Small intestine (tissue), 7 donors: ENCODE results near the gene SYT8. TPM values are rescaled to one million over a fixed set of nuclear protein-coding genes. Genes with fewer than 3 reads are reported as not detected.
"Not testable (repeated sequence)": the region's sequence is repeated elsewhere in the genome, so short reads cannot be mapped to it uniquely, and the experiment has no call there.

Experiments
- DNase-seq, 2 donors: peaks; one replicate each; pipeline versions ENCODE4 v3.0.0 to v3.0.0-alpha.2; 2013
- FAIRE-seq: peaks from 2 replicates; lab custom pipeline; 2012; peaks lifted over from hg19 to GRCh38; lab: Jason Lieb, UNC
- H3K27ac ChIP-seq, 3 donors: one replicate each; pipeline ENCODE4 v1.5.1; 2013; ENCODE audit warnings: low read length in 2 of 3, mild to moderate bottlenecking in 2 of 3, control low read depth in 1 of 3, inconsistent platforms in 1 of 3, low read depth in 1 of 3, moderate library complexity in 1 of 3
- H3K27me3 ChIP-seq, 3 donors: one replicate each; pipeline ENCODE4 v1.6.1; 2013; ENCODE audit warnings: low read length in 3 of 3, inconsistent platforms in 1 of 3; ENCODE audit not compliant: control insufficient read depth in 3 of 3, insufficient read depth in 3 of 3
- H3K36me3 ChIP-seq, 3 donors: one replicate each; pipeline ENCODE4 v1.6.1; 2013; ENCODE audit warnings: low read length in 3 of 3, inconsistent platforms in 1 of 3, low read depth in 1 of 3, mild to moderate bottlenecking in 1 of 3, moderate library complexity in 1 of 3; ENCODE audit not compliant: control insufficient read depth in 3 of 3, insufficient read depth in 2 of 3
- H3K4me1 ChIP-seq, 3 donors: one replicate each; pipeline ENCODE4 v1.6.1; 2013; ENCODE audit warnings: low read length in 2 of 3, inconsistent platforms in 1 of 3, low read depth in 1 of 3, mild to moderate bottlenecking in 1 of 3, moderate library complexity in 1 of 3; ENCODE audit not compliant: control insufficient read depth in 3 of 3, insufficient read depth in 2 of 3
- H3K4me3 ChIP-seq, 3 donors: one replicate each; pipeline ENCODE4 v1.5.1; 2013; ENCODE audit warnings: low read length in 3 of 3, control low read depth in 1 of 3, inconsistent platforms in 1 of 3, low read depth in 1 of 3, mild to moderate bottlenecking in 1 of 3, moderate library complexity in 1 of 3
- H3K9me3 ChIP-seq, 2 donors: one replicate each; pipeline ENCODE4 v1.6.1; 2013; ENCODE audit warnings: low read depth in 1 of 2, low read length in 1 of 2; ENCODE audit not compliant: control insufficient read depth in 2 of 2, insufficient read depth in 1 of 2
- WGBS, 3 donors: extraction: QIAGEN DNeasy Blood & Tissue Kit; methylation state at CpG; one replicate each; pipeline ENCODE4 v1.1.7; 2013; 5-methylcytosine and 5-hydroxymethylcytosine counted together
- polyA plus RNA-seq, 4 donors: library from polyadenylated mRNA; stranded (reverse) in 3 of 4; unstranded in 1 of 4; fragments of 200-250 nt in 3 of 4; fragments of 120-200 nt in 1 of 4; gene quantifications; one replicate each; pipeline versions ENCODE4 v1.2.1 to v1.2.3, GENCODE V29; 2013
- donor health status: healthy with polysubstance abuse.
- donor health status: control.
- donor health status: control.
- donor health status: Bipolar disorder and iron deficiency.
- donor health status: healthy.

SYT8 gene
- polyA plus RNA-seq, 4 donors = 3.1 to 46.5 (median 24.2) TPM

- H3K36me3 ChIP-seq = no peaks in the 10 kb centered on the region
- no peak for DNase-seq
- FAIRE-seq = no peak
Observed at GRCh38 chr11:1797391-1798125, 37.2 kb upstream of the SYT8 start.

DNA sequence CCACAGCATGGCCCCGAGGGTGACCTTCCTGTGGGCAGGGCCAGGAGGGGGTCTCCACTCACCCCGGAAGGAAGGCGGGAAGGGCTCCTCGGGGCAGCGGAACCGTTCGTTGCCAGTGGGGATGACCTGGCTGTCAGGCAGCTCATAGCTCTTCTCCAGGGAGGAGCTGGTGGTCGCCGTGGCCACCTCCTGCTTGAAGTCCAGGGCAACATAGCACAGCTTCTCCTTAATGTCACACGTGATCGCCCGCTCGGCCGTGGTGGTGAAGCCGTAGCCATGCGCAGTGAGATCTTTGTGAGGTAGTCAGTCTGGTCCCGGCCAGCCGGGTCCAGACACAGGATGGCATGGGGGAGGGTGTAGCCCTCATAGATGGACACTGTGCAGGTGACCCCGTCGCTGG, 31.5 kb upstream of the SYT8 start:
- DNase-seq (no peak), FAIRE-seq (no peak)
- 93 to 97% (median 94%) methylated on average over 20 of the region's 20 CpGs for WGBS, 3 donors

More at GRCh38 chr11:1797391-1798125, 37.2 kb upstream of the SYT8 start:
- H3K4me1 ChIP-seq = no peaks in the 10 kb centered on the region
- no peak overlapping the region for H3K27ac ChIP-seq
- 81 to 89% (median 86%) methylated on average over 14 of the region's 14 CpGs for WGBS, 3 donors
- H3K9me3 ChIP-seq = no peaks in the 10 kb centered on the region
- no peaks in the 10 kb centered on the region for H3K27me3 ChIP-seq
- no peak overlapping the region for H3K4me3 ChIP-seq

DNA sequence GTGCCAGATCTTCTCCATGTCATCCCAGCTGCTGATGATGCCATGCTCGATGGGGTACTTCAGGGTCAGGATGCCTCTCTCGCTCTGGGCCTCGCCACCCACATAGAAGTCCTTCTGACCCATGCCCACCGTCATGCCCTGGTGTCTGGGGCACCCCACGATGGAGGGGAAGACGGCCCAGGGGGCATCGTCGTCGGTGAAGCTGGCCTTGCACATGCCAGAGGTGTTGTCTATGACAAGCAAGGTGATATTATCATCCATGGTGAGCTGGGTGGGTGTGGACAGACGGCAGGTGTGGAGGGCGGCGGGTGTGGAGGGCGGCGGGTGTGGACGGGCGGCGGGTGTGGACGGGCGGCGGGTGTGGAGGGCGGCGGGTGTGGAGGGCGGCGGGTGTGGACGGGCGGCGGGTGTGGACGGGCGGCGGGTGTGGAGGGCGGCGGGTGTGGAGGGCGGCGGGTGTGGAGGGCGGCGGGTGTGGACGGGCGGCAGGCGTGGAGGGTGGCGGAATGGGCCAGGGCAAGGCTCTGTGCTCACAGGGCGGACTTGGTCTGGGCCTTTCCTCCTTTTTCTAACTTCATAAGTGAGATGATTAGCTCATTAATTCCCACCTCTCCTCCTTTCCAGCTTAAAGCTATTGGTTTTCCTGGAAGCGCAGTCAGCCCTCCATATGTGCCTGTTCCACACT, 30.8 kb upstream of the SYT8 start:
- FAIRE-seq = not testable (repeated sequence)

More for the DNA sequence above, 31.5 kb upstream of the SYT8 start:
- H3K27me3 ChIP-seq = peaks cover 0 to 2% (median 0%) of the 10 kb centered on the region in 3 donors
- no peaks in the 10 kb centered on the region for H3K9me3 ChIP-seq
- H3K36me3 ChIP-seq = no peaks in the 10 kb centered on the region
- H3K4me3 ChIP-seq = no peak overlapping the region
- H3K27ac ChIP-seq = no peak overlapping the region
- peaks cover 0 to 7% (median 0%) of the 10 kb centered on the region in 3 donors for H3K4me1 ChIP-seq

GRCh38 chr11:1805525-1805924, 29.3 kb upstream of the SYT8 start:
- FAIRE-seq = no peak
- Histone ChIP-seq H3K9me3 (peaks cover 0 to 4% of the 10 kb centered on the region in 2 donors), H3K4me1 (peaks cover 0 to 7% (median 0%) of the 10 kb centered on the region in 3 donors), H3K27ac (no peak overlapping the region), H3K27me3 (peaks cover 0 to 4% (median 0%) of the 10 kb centered on the region in 3 donors), H3K4me3 (no peak overlapping the region), H3K36me3 (no peaks in the 10 kb centered on the region)
- no peak for DNase-seq
- 77 to 89% (median 80%) methylated on average over 15 of the region's 15 CpGs for WGBS, 3 donors

More for the DNA sequence above, 30.8 kb upstream of the SYT8 start:
- not testable (repeated sequence) for H3K9me3 ChIP-seq, H3K27me3 ChIP-seq, H3K27ac ChIP-seq, H3K4me1 ChIP-seq, DNase-seq, H3K36me3 ChIP-seq, H3K4me3 ChIP-seq
- 61 to 90% (median 67%) methylated on average over 15 to 39 of the region's 42 CpGs for WGBS, 3 donors

GRCh38 chr11:1807264-1807995, 27.4 kb upstream of the SYT8 start:
- Histone ChIP-seq H3K4me3 (no peak overlapping the region), H3K27me3 (peaks cover 0 to 4% (median 0%) of the 10 kb centered on the region in 3 donors), H3K9me3 (peaks cover 0 to 9% of the 10 kb centered on the region in 2 donors), H3K4me1 (peaks cover 0 to 7% (median 0%) of the 10 kb centered on the region in 3 donors), H3K36me3 (no peaks in the 10 kb centered on the region), H3K27ac (no peak overlapping the region)
- FAIRE-seq = no peak
- WGBS, 3 donors = 15 to 54% (median 28%) methylated on average over 14 of the region's 14 CpGs
- DNase-seq = peak; percentile 26 to 70

DNA sequence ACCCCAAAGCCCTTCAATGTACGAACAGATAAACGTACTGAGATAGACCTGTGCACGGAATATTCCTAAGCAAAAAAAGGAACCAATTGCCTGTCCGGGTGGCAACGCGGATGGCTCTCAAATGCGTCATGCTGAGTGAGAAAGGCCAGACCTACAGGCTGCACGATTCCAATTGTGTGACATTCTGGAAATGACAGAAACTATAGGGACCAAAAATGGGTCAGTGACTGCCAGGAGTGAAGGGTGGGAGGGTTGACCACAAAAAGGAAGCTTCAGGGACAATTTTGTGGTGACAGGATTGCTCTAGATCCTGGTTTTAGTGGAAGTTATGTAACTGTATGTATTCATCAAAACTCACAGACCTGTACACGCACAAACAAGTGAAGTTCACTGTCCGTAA, 24.0 kb upstream of the SYT8 start:
- Histone ChIP-seq H3K4me3 (no peak overlapping the region), H3K4me1 (peaks cover 0 to 7% (median 0%) of the 10 kb centered on the region in 3 donors), H3K27ac (no peak overlapping the region), H3K36me3 (no peaks in the 10 kb centered on the region), H3K27me3 (peaks cover 0 to 7% (median 0%) of the 10 kb centered on the region in 3 donors), H3K9me3 (peaks cover 0 to 13% of the 10 kb centered on the region in 2 donors)
- FAIRE-seq (no peak), DNase-seq (no peak)
- WGBS, 3 donors = 71 to 84% (median 76%) methylated on average over 10 of the region's 10 CpGs

DNA sequence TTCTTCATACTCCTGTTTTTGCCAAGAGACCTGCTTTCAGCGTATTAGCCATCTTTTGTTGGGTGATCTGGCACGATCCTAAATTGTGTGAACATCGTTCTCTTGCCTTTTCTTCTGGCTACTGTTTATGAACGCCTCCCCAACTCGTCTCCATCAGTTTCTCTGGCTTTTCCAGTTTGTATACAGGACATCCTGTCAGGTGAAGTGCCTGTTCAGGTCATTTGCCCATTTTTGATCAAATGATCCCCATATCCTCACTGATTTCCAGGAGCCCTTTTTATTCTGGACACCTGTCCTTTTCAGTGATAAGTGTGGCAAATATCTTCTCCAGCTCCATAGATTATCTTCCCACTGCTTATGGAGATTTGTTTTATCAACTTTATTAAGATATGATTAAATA, 22.5 kb upstream of the SYT8 start:
- 82 to 87% (median 86%) methylated on average over 5 of the region's 5 CpGs for WGBS, 3 donors

DNA sequence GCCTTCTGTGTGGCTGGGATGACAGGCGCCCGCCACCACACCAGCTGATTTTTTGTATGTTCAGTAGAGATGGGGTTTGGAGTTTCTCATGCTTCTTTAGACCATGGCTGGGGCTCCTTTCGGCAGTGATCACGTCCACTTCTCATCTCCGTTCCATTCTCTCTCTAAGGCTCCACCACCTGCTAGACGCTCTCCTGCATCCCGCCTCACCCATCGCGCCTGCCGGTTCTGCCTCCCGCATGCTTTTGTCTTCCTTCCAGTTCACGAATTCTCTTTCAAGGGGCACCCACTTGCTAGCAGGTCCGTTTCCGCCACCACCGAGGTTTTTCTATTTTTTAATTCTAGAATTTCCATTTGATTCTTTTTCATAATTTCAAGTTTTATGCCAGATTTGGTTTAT, 22.0 kb upstream of the SYT8 start:
- no peak overlapping the region for H3K4me3 ChIP-seq
- H3K9me3 ChIP-seq = peaks cover 0 to 14% of the 10 kb centered on the region in 2 donors
- H3K27me3 ChIP-seq = peaks cover 0 to 7% (median 0%) of the 10 kb centered on the region in 3 donors
- H3K36me3 ChIP-seq = no peaks in the 10 kb centered on the region
- peaks cover 0 to 2% (median 0%) of the 10 kb centered on the region in 3 donors for H3K4me1 ChIP-seq
- FAIRE-seq = no peak
- DNase-seq = no peak
- 79 to 93% (median 93%) methylated on average over 15 of the region's 15 CpGs for WGBS, 3 donors
- H3K27ac ChIP-seq = no peak overlapping the region

More for the DNA sequence above, 22.5 kb upstream of the SYT8 start:
- H3K27me3 ChIP-seq = peaks cover 0 to 7% (median 0%) of the 10 kb centered on the region in 3 donors
- no peak for FAIRE-seq
- H3K27ac ChIP-seq = no peak overlapping the region
- DNase-seq = no peak
- H3K4me1 ChIP-seq = peaks cover 0 to 7% (median 0%) of the 10 kb centered on the region in 3 donors
- no peaks in the 10 kb centered on the region for H3K36me3 ChIP-seq
- H3K4me3 ChIP-seq = no peak overlapping the region
- H3K9me3 ChIP-seq = peaks cover 0 to 13% of the 10 kb centered on the region in 2 donors
